Nephron (organoid): ENCODE data around the gene IRX5.

Source experiments
- H3K27ac Mint-ChIP-seq, 3 experiments: 2 replicates each; pipeline ENCODE4 v1.8.0; 2020; ENCODE audit warnings: mixed read lengths in 3 of 3, mild to moderate bottlenecking in 2 of 3, moderate library complexity in 1 of 3
- H3K27me3 Mint-ChIP-seq: 2 replicates; pipeline ENCODE4 v1.8.0; 2021; ENCODE audit warnings: low read depth, mild to moderate bottlenecking, moderate library complexity, mixed read lengths
- H3K36me3 Mint-ChIP-seq: 2 replicates; pipeline ENCODE4 v1.8.0; 2020; ENCODE audit warnings: low read depth, mixed read lengths
- H3K4me1 Mint-ChIP-seq: 2 replicates; pipeline ENCODE4 v1.8.0; 2020; ENCODE audit warnings: mixed read lengths
- H3K4me3 Mint-ChIP-seq, 3 experiments: 2 replicates each; pipeline ENCODE4 v1.8.0; 2020; ENCODE audit warnings: mild to moderate bottlenecking in 3 of 3, mixed read lengths in 3 of 3, moderate library complexity in 2 of 3
- H3K9me3 Mint-ChIP-seq: 2 replicates; pipeline ENCODE4 v1.8.0; 2020; ENCODE audit warnings: mixed read lengths
- TF ChIP-seq, protein P1 (sequence below), 3 experiments: fragments of 200-600 bp; sonication (generic); IDR thresholded peaks; one replicate each; pipeline ENCODE4 v1.5.0; 2021; ENCODE audit warnings: antibody characterized with exemption in 3 of 3; ENCODE audit not compliant: unreplicated experiment in 3 of 3

Gene IRX5

DNA sequence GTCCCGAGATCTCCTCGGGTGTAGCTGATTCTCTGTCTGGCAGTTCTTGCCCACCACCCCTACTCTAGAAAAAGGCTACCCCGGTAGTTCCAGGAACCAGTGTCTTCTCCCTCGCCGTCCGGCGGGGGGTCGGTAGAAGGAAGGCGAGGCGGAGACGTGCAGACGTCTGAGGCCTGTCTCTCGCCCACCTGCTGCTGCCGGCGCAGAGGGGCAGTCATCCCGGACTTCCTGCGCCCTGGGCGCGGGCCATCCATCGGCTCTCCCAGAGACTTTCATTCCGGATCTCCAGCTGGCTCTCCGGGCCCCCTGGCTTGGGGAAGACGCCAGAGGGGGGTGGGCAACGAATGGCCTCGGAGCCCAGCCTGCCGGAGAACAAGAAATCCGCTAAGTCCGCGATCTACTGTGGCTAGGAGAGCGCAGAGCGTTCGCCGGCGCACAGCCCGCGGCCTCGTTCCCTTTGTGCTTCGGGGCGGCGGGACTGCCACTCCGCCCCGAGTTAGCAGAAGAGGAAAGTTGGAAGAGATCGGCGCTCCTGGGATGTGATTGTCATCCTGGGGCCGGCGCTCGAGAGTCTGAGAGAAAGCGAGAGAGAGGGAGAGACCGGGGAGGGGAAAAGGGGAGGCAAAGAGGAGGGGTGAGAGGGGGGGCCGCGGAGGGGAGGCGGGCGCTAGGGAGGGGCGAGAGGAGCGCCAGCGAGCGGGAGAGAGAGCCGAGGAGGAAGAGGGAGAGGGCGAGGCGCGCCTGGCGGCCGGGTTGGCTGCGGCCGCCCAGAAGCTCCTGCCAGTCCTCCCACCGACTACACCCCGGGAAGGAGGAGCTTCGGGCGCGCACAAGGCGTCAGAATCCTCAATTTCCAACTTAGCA is at the start of gene IRX5:
TSS of gene IRX5 (plus strand) at position 861 of the 864 bp plus-strand sequence. CDS start 334 bp downstream, outside the sequence.
- peaks cover 17% of the 10 kb centered on the region for H3K36me3 Mint-ChIP-seq
- H3K27ac Mint-ChIP-seq: peak within 1 kb of the TSS in 2 of 3 experiments; percentile 23 to 92
- H3K9me3 Mint-ChIP-seq: no peaks in the 10 kb centered on the region
- H3K4me3 Mint-ChIP-seq: peak within 1 kb of the TSS; percentile 88 to 94 (median 93)
- H3K27me3 Mint-ChIP-seq: peaks cover 88% of the 10 kb centered on the region
- TF ChIP-seq, protein P1, sequence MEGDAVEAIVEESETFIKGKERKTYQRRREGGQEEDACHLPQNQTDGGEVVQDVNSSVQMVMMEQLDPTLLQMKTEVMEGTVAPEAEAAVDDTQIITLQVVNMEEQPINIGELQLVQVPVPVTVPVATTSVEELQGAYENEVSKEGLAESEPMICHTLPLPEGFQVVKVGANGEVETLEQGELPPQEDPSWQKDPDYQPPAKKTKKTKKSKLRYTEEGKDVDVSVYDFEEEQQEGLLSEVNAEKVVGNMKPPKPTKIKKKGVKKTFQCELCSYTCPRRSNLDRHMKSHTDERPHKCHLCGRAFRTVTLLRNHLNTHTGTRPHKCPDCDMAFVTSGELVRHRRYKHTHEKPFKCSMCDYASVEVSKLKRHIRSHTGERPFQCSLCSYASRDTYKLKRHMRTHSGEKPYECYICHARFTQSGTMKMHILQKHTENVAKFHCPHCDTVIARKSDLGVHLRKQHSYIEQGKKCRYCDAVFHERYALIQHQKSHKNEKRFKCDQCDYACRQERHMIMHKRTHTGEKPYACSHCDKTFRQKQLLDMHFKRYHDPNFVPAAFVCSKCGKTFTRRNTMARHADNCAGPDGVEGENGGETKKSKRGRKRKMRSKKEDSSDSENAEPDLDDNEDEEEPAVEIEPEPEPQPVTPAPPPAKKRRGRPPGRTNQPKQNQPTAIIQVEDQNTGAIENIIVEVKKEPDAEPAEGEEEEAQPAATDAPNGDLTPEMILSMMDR (IDR thresholded peaks at IDR 0.05; ENCODE audit: unreplicated experiment in 3 of 3): peak in 1 of 3 experiments; percentile 19
- peaks cover 35% of the 10 kb centered on the region for H3K4me1 Mint-ChIP-seq

DNA sequence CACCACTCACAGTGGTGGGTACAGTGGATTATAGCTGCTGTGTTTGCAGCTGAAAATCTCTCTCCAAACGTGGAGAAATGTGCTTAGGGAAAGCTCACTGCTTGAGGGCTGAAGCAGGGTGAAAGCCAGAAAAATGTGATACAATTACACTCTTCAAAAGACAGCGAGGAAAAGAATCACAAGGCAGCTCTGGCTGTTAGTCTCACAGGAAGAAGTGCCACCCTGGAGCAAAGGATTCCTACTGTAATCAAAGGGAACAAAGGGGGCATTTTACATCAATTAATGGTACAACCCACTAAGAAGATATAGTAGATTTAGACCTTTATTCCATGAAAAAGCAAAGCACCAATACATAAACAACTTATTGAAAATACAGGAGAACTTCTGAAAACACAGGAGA is 48.1 kb upstream of the IRX5 start:
- Mint-ChIP-seq H3K36me3 (peaks cover 3% of the 10 kb centered on the region), H3K27ac (no peak overlapping the region), H3K4me1 (no peaks in the 10 kb centered on the region), H3K9me3 (peaks cover 13% of the 10 kb centered on the region), H3K27me3 (peaks cover 4% of the 10 kb centered on the region), H3K4me3 (no peak overlapping the region)
- TF ChIP-seq, protein P1 (IDR thresholded peaks at IDR 0.05; ENCODE audit: unreplicated experiment in 3 of 3): no peak

DNA sequence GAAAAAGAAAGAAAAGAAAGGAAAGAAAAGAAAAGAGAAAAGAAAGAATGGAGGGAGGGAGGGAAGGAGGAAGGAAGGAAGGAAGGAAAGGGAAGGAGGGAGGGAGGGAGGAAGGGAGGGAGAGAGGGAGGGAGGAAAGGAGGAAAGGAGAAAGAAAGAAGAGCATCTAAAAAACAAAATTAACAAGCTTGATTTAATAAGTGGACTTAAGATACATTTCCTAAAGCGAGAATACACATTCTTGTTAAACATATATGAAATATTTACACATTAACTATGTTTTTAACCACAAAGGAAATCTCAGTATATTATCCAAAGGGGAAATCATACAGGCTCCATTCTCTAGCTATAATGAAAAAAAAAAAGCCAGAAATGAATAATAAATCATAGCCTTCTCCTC is 47.3 kb upstream of the IRX5 start:
- peaks cover 13% of the 10 kb centered on the region for H3K9me3 Mint-ChIP-seq
- no peak overlapping the region for H3K27ac Mint-ChIP-seq
- H3K4me3 Mint-ChIP-seq: no peak overlapping the region

DNA sequence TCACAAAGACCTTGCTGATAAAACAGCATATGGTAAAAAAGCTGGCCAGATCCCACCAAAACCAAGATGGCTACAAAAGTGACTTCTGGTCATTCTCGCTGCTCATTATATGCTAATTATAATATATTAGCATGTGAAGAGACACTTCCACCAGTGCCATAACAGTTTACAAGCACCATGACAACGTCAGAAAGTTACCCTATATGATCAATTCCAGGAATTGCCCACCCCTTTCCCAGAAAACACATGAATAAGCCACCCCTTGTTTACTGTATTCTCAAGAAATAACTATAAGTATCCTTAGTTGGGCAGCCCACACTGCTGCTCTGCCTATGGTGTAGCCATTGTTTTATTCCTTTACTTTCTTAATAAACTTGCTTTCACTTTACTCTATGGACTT is 44.6 kb upstream of the IRX5 start:
- TF ChIP-seq, protein P1 (IDR thresholded peaks at IDR 0.05; ENCODE audit: unreplicated experiment in 3 of 3): no peak
- peaks cover 4% of the 10 kb centered on the region for H3K27me3 Mint-ChIP-seq
- H3K4me3 Mint-ChIP-seq: no peak overlapping the region
- H3K4me1 Mint-ChIP-seq: peaks cover 11% of the 10 kb centered on the region
- peaks cover 3% of the 10 kb centered on the region for H3K36me3 Mint-ChIP-seq
- H3K27ac Mint-ChIP-seq: no peak overlapping the region
- peaks cover 9% of the 10 kb centered on the region for H3K9me3 Mint-ChIP-seq

More for the DNA sequence above, 47.3 kb upstream of the IRX5 start:
- Mint-ChIP-seq H3K36me3 (peaks cover 3% of the 10 kb centered on the region), H3K4me1 (no peaks in the 10 kb centered on the region), H3K27me3 (peaks cover 4% of the 10 kb centered on the region)
- TF ChIP-seq, protein P1 (IDR thresholded peaks at IDR 0.05; ENCODE audit: unreplicated experiment in 3 of 3): no peak

DNA sequence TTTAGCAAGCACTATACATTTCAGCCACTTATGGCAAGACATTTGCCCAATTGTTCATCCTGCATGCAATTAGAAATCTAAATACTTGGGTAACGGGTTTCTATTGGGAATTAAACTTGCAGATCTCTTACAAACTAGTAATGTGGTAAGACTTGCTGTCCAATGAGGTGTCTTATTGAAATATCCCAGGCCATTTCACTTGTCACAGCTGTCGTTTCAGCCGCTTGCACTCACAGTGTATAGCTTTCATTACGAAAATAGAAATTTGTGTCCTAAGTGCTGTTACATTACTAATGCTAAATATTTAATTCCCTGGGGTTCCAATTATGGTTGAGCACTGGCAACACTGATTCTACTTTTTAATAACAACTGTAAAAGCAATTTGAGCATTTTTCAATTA is 40.3 kb upstream of the IRX5 start:
- Mint-ChIP-seq H3K27me3 (peaks cover 4% of the 10 kb centered on the region), H3K4me1 (peaks cover 21% of the 10 kb centered on the region), H3K27ac (peak overlapping the region; percentile 1 to 52 (median 4)), H3K9me3 (peaks cover 3% of the 10 kb centered on the region), H3K4me3 (peak overlapping the region in 1 of 3 experiments; percentile 57), H3K36me3 (peaks cover 3% of the 10 kb centered on the region)
- TF ChIP-seq, protein P1 (IDR thresholded peaks at IDR 0.05; ENCODE audit: unreplicated experiment in 3 of 3): no peak
